Hepatocyte (in vitro differentiated cells): Measurements from ENCODE around the gene WDFY4.

ENCODE experiments used
- EZH2 ChIP-seq: fragments of 200-600 bp; sonication (generic); IDR thresholded peaks from 2 replicates; pipeline ENCODE4 v1.6.1; 2016; ENCODE audit warnings: antibody characterized with exemption, mild to moderate bottlenecking, borderline replicate concordance
- TF ChIP-seq, protein P1 (sequence below): fragments of 200-600 bp; sonication (generic); IDR thresholded peaks from 2 replicates; pipeline ENCODE4 v1.5.1; 2016; ENCODE audit warnings: antibody characterized with exemption, mild to moderate bottlenecking; ENCODE audit not compliant: poor library complexity

DNA sequence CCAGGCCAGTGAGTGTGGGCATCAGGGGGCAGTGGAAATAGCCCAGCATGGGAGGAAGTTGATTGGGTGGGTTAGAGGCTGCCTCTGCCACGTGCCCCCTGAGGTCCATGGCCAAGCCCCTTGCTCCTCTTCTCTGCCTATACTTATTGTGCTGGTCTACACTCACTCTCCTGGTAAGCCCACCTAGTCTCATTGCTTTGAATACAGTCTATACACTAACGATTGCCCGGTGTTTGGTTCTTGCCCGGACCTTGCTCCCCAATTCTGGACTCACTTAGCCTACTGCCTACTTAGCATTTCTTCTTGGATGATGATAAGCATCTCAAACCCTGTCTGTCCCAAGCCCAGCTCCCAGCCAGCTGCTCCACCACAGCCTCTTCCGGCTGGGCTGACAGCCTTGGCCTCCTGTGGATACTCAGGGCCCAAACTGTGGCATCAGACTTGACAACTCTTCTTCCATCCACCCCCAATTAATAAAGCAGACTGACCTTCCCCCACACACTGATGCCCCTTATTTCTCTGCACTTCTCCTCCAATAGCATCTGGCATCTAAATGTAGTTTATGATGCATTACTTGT lies 244.8 kb downstream of the WDFY4 start:
- no peak for TF ChIP-seq EZH2
- TF ChIP-seq, protein P1, sequence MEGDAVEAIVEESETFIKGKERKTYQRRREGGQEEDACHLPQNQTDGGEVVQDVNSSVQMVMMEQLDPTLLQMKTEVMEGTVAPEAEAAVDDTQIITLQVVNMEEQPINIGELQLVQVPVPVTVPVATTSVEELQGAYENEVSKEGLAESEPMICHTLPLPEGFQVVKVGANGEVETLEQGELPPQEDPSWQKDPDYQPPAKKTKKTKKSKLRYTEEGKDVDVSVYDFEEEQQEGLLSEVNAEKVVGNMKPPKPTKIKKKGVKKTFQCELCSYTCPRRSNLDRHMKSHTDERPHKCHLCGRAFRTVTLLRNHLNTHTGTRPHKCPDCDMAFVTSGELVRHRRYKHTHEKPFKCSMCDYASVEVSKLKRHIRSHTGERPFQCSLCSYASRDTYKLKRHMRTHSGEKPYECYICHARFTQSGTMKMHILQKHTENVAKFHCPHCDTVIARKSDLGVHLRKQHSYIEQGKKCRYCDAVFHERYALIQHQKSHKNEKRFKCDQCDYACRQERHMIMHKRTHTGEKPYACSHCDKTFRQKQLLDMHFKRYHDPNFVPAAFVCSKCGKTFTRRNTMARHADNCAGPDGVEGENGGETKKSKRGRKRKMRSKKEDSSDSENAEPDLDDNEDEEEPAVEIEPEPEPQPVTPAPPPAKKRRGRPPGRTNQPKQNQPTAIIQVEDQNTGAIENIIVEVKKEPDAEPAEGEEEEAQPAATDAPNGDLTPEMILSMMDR = no peak
